22Rv1 (cell line): ENCODE data around the gene PLD1.

Source experiments
- ZFX ChIP-seq: fragments of 450-650 bp; IDR thresholded peaks from 2 replicates; pipeline ENCODE4 v1.6.1; 2017; ENCODE audit warnings: antibody characterized with exemption, borderline replicate concordance
- TF ChIP-seq, protein P1 (sequence below): fragments of 450-650 bp; IDR thresholded peaks from 2 replicates; pipeline ENCODE4 v1.5.1; 2017; ENCODE audit warnings: mild to moderate bottlenecking

DNA sequence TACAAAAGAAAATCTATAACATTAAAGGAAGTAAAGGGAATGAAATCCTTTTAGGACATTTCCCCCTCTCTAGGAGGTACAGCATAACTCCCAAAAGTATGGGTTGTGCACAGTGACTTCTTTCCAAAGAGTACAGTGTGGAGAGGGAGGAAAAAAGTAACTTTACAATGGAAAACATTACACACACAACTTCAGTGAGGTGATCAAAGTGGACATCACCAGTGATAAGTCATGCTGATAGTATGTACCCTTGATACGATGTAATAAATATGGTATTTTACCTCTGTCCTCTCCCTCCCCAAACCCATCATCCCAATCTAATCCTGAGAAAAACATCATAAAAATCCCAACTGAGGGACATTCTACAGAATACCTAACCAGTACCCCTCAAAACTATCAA is 10.8 kb downstream of the PLD1 start:
- TF ChIP-seq, protein P1, sequence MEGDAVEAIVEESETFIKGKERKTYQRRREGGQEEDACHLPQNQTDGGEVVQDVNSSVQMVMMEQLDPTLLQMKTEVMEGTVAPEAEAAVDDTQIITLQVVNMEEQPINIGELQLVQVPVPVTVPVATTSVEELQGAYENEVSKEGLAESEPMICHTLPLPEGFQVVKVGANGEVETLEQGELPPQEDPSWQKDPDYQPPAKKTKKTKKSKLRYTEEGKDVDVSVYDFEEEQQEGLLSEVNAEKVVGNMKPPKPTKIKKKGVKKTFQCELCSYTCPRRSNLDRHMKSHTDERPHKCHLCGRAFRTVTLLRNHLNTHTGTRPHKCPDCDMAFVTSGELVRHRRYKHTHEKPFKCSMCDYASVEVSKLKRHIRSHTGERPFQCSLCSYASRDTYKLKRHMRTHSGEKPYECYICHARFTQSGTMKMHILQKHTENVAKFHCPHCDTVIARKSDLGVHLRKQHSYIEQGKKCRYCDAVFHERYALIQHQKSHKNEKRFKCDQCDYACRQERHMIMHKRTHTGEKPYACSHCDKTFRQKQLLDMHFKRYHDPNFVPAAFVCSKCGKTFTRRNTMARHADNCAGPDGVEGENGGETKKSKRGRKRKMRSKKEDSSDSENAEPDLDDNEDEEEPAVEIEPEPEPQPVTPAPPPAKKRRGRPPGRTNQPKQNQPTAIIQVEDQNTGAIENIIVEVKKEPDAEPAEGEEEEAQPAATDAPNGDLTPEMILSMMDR, result no peak
- TF ChIP-seq ZFX, result no peak
